Fibroblast of pulmonary artery (primary cell): ENCODE results near the gene CDHR3.

Experiments
- DNase-seq: peaks from one replicate; pipeline ENCODE4 v3.0.0-alpha.2; 2010; ENCODE audit warnings: low read depth
- H3K4me3 ChIP-seq: replicated peaks from 2 replicates; pipeline ENCODE4 v1.5.1; 2011; ENCODE audit warnings: low read depth, mild to moderate bottlenecking, control low read depth, low read length, moderate library complexity
- TF ChIP-seq, protein P1 (sequence below): IDR thresholded peaks from 2 replicates; pipeline ENCODE4 v1.5.1; 2011; ENCODE audit warnings: mild to moderate bottlenecking, control low read depth, low read length, inconsistent platforms; ENCODE audit errors: missing control alignments

CDHR3 gene

DNA sequence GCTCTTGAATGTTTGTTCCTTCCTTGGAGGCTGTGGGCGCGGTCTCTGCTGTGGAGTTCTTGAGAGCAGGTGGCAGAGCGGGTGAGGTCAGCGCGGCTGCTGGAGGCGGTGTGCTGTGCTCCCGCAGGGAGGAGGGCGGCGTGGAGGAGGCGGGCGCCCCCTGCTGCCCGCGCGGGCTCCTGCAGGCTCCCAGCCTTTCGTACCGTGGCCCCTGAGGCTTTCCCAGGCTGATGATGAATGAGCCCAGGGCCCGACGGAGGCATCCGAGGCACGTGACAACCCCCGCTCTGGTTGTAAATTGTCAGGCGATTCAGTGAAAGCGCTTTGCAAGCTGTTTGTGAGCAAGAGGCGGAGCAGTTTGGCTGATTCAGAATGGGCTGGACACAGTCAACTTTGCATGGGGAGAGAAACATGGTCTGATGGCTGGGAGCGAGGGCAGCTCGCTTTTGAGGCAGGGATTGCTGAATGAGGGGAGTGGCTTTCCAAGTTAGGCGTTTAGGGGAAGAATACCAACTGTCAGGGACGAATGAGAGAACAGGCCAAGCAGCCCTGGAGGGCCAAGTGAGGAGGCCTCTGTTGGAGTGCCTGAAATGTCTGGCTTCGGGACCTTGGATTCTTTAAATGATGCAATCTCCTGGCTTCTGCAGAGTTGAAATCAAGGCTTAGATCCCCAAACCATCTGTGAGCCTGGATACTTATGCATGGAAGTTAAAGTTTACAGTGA lies 46.6 kb downstream of the CDHR3 start:
- peak; percentile 93 for DNase-seq
- H3K4me3 ChIP-seq = peak overlapping the region; percentile 13
- TF ChIP-seq, protein P1, sequence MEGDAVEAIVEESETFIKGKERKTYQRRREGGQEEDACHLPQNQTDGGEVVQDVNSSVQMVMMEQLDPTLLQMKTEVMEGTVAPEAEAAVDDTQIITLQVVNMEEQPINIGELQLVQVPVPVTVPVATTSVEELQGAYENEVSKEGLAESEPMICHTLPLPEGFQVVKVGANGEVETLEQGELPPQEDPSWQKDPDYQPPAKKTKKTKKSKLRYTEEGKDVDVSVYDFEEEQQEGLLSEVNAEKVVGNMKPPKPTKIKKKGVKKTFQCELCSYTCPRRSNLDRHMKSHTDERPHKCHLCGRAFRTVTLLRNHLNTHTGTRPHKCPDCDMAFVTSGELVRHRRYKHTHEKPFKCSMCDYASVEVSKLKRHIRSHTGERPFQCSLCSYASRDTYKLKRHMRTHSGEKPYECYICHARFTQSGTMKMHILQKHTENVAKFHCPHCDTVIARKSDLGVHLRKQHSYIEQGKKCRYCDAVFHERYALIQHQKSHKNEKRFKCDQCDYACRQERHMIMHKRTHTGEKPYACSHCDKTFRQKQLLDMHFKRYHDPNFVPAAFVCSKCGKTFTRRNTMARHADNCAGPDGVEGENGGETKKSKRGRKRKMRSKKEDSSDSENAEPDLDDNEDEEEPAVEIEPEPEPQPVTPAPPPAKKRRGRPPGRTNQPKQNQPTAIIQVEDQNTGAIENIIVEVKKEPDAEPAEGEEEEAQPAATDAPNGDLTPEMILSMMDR = peak; percentile 73

- TF ChIP-seq, protein P1 = no peak
- peak; percentile 18 for DNase-seq
- H3K4me3 ChIP-seq = no peak overlapping the region
These were observed 47.3 kb downstream of the CDHR3 start for GRCh38 chr7:106010331-106010730.

GRCh38 chr7:106010866-106011265 lies 47.8 kb downstream of the CDHR3 start:
- no peak for DNase-seq
- H3K4me3 ChIP-seq = no peak overlapping the region
- TF ChIP-seq, protein P1 = no peak

DNA sequence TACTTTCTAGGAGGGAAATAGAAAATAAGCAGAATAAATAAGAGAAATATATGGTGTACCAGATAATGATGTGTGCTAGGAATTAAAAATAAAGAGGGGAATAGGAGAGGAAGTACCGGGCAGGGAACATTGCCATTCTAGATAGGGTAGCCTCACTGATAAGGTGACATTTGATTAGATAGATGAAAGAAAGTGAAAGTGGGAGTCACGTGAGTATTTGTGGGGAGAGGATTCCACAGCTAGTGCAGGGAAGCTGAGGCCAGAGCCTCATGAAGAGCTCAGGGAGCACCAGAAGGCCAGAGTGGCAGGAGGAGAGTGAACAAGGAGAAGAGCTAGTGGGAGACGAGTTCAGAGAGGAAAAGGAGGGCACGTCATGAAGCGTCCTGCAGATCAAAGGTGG lies 49.1 kb downstream of the CDHR3 start:
- no peak overlapping the region for H3K4me3 ChIP-seq
- no peak for DNase-seq
- TF ChIP-seq, protein P1 = no peak

GRCh38 chr7:106012935-106013439 lies 49.9 kb downstream of the CDHR3 start:
- TF ChIP-seq, protein P1 = no peak
- H3K4me3 ChIP-seq = no peak overlapping the region
- peak; percentile 53 for DNase-seq

DNA sequence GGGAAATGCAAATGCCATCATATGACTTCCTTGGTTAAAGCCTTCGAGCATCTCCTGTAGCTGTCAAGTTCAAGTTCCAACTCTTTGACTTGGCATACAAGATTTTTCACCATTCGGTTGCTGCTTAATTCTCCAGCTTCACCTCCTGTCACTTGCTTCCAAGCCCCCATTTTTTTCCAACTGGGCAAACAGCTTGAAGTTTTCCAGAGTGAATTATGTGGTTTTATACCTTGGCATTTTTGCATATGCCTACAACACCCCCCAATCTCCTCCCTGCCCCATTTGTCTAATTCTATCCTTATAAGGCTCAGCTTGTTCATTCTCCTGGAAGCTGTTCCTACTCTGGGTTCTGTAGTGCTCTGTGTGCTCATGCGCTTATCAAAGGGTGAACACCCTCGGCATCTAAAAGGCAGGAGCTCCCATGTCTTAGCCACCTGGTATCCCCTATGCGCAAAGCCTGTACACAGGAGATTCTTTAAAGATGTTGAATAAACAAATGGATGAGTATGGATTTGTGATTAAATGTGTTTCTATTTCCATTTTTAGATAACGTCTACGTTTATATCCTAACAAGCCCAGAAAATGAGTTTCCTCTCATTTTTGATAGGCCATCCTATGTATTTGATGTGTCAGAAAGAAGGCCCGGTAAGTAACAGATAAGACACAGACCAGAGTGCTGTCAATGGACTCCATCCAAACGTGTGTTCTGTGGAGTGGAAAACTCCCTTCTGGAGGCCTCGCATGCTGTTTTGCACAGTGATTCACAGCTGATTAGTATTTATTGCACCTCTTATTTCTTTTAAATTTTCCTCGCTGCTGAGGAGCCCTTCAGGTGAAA lies 52.5 kb downstream of the CDHR3 start:
- H3K4me3 ChIP-seq = no peak overlapping the region
- TF ChIP-seq, protein P1 = no peak
- DNase-seq = no peak
